ENCODE measurements around the gene SALL2. TPM values are rescaled to one million over a fixed set of nuclear protein-coding genes. Genes with fewer than 3 reads are reported as not detected.

SALL2 gene
- total and polyA plus RNA-seq, 2 of the 8 experiments (the other 6 are each of a cell fraction or from before 2014, with no cell fraction given): 310 to 360 TPM

- TF ChIP-seq CHD7 (IDR thresholded peaks at IDR 0.05; ENCODE audit: insufficient replicate concordance, low read length) (no peak), BCL11A (IDR thresholded peaks at IDR 0.05; ENCODE audit: low read depth in 2 of 2, low read length in 2 of 2) (no peak), ZNF274 (IDR thresholded peaks at IDR 0.05; ENCODE audit: borderline replicate concordance, extremely low read depth, low read length) (no peak), BRCA1 (IDR thresholded peaks at IDR 0.05; ENCODE audit: low read depth, low read length) (no peak), MAX (IDR thresholded peaks at IDR 0.05) (no peak), KDM5A (IDR thresholded peaks at IDR 0.05; ENCODE audit: low read length) (no peak)
These were observed 49.5 kb upstream of the SALL2 start (continued) for GRCh38 chr14:21575661-21576060.
